ENCODE measurements around the gene PPP4R1. TPM values are rescaled to one million over a fixed set of nuclear protein-coding genes. Genes with fewer than 3 reads are reported as not detected.

PPP4R1 gene
- polyA plus RNA-seq, 1 of the 3 experiments (the other 2 are of a cell fraction), result 53.4 TPM

- CTCF ChIA-PET, result no interaction called here
- no peak overlapping the region for H3K4me3 ChIP-seq (ENCODE audit: low read depth in 2 of 2, low read length in 1 of 2)
- no peak overlapping the region for H3K4me2 ChIP-seq
Measured at GRCh38 chr18:9628984-9629383, 14.6 kb upstream of the PPP4R1 start.

GRCh38 chr18:9627642-9628041, 13.3 kb upstream of the PPP4R1 start:
- Histone ChIP-seq H3K4me3 (ENCODE audit: low read depth in 2 of 2, low read length in 1 of 2) (no peak overlapping the region), H3K79me2 (ENCODE audit: insufficient read depth) (no peaks in the 10 kb centered on the region), H3K4me1 (ENCODE audit: control insufficient read depth in 1 of 2, insufficient read depth in 2 of 2, low read depth in 1 of 2, low read length in 1 of 2) (peaks cover 0 to 5% of the 10 kb centered on the region in 2 experiments; a peak in 1 of 4 replicates), H3F3A (replicated peaks; ENCODE audit: insufficient read depth) (peaks cover 3% of the 10 kb centered on the region), H3K36me3 (replicated peaks in 1 of 2; ENCODE audit: control insufficient read depth in 1 of 2, insufficient read depth in 2 of 2, low read length in 1 of 2) (no peaks in the 10 kb centered on the region), H3K9me3 (no peaks in the 10 kb centered on the region; the same call in 1 of the 2 replicates), H4K20me1 (ENCODE audit: insufficient read depth) (no peaks in the 10 kb centered on the region), H3K27me3 (ENCODE audit: insufficient read depth) (no peaks in the 10 kb centered on the region), H3K9ac (no peak overlapping the region), H3K27ac (ENCODE audit: low read depth in 2 of 2, low read length in 1 of 2) (peak overlapping the region in 1 of 2 experiments; percentile 6; a peak in 1 of 4 replicates), H2AFZ (ENCODE audit: low read depth) (no peak overlapping the region), H3K4me2 (no peak overlapping the region), H3K9me2 (no peaks in the 10 kb centered on the region)
- ChIA-PET CTCF (no interaction called here), POLR2A (no interaction called here)
- 70% methylated on average over 3 of the region's 3 CpGs for WGBS (ENCODE audit: low lambda C conversion rate)
- DNase-seq, result no peak
- no peak for TF ChIP-seq RCOR1 (IDR thresholded peaks at IDR 0.05; ENCODE audit: low read length)
- no peak for TF ChIP-seq YY1 (IDR thresholded peaks at IDR 0.05; ENCODE audit: low read depth)

More at GRCh38 chr18:9628984-9629383, 14.6 kb upstream of the PPP4R1 start:
- H3K9me3 ChIP-seq, result no peaks in the 10 kb centered on the region
- H3F3A ChIP-seq (replicated peaks; ENCODE audit: insufficient read depth), result no peaks in the 10 kb centered on the region
- WGBS (ENCODE audit: low lambda C conversion rate), result 94% methylated on average over 5 of the region's 5 CpGs
- no peaks in the 10 kb centered on the region for H3K79me2 ChIP-seq (ENCODE audit: insufficient read depth)
- H3K9ac ChIP-seq, result no peak overlapping the region
- no peaks in the 10 kb centered on the region for H3K9me2 ChIP-seq
- H3K4me1 ChIP-seq (ENCODE audit: control insufficient read depth in 1 of 2, insufficient read depth in 2 of 2, low read depth in 1 of 2, low read length in 1 of 2), result peaks cover 0 to 5% of the 10 kb centered on the region in 2 experiments; a peak in 1 of 4 replicates
- DNase-seq, result no peak
- H2AFZ ChIP-seq (ENCODE audit: low read depth), result no peak overlapping the region
- H3K36me3 ChIP-seq (replicated peaks in 1 of 2; ENCODE audit: control insufficient read depth in 1 of 2, insufficient read depth in 2 of 2, low read length in 1 of 2), result no peaks in the 10 kb centered on the region
- no peak overlapping the region for H3K27ac ChIP-seq (ENCODE audit: low read depth in 2 of 2, low read length in 1 of 2)
- no peaks in the 10 kb centered on the region for H4K20me1 ChIP-seq (ENCODE audit: insufficient read depth)
- TF ChIP-seq USF1 (IDR thresholded peaks at IDR 0.05; ENCODE audit: borderline replicate concordance, low read depth) (no peak), SIN3A (IDR thresholded peaks at IDR 0.05; ENCODE audit: borderline replicate concordance, low read depth, low read length) (no peak), ELF1 (IDR thresholded peaks at IDR 0.05) (no peak), RCOR1 (IDR thresholded peaks at IDR 0.05; ENCODE audit: low read length) (no peak), TAF1 (IDR thresholded peaks at IDR 0.05; ENCODE audit: borderline replicate concordance, low read depth, low read length) (no peak), REST (IDR thresholded peaks at IDR 0.05; ENCODE audit: low read depth, low read length) (no peak)
- no peaks in the 10 kb centered on the region for H3K27me3 ChIP-seq (ENCODE audit: insufficient read depth)
- POLR2A ChIA-PET, result no interaction called here
